Measurements from ENCODE around the gene PAIP2B.

GRCh38 chr2:71235930-71236587 is 9.2 kb upstream of the PAIP2B start:
- TF ChIP-seq CTCF (conservative IDR thresholded peaks at IDR 0.05; ENCODE audit: low read depth, low read length) (no peak), EZH2 (IDR thresholded peaks at IDR 0.05; ENCODE audit: borderline replicate concordance, low read depth, low read length, poor library complexity, severe bottlenecking) (no peak)
